PC-3 (cell line): ENCODE measurements around the gene SLC47A1. TPM values are rescaled to one million over a fixed set of nuclear protein-coding genes. Genes with fewer than 3 reads are reported as not detected.

Experiments
- ATAC-seq: fragments of 200-7000 bp; cut with Tn5 transposase; 2 replicates; pipeline ENCODE4 v1.9.1; 2020; ENCODE audit warnings: mild to moderate bottlenecking, moderate library complexity
- BruUV-seq: library from RNA; stranded (reverse); fragments of 400-500 nt; replicated peaks from 2 replicates; lab custom pipeline; 2021; lab: Mats Ljungman, UMichigan
- CTCF ChIA-PET: fragments of 300-600 bp; sonication (Branson Sonifier 250); formaldehyde crosslinking; loops from one replicate; lab custom pipeline; 2022; ENCODE audit warnings: antibody characterized with exemption; lab: Charles Lee
- POLR2A ChIA-PET: fragments of 300-600 bp; sonication (Branson Sonifier 250); formaldehyde crosslinking; loops from one replicate; lab custom pipeline; 2022; ENCODE audit warnings: antibody characterized with exemption; ENCODE audit not compliant: unreplicated experiment; lab: Charles Lee
- DNase-seq: peaks from one replicate; pipeline ENCODE4 v3.0.0-alpha.2; 2015
- H2AFZ ChIP-seq: fragments of 300-600 bp; sonication (generic); 2 replicates; pipeline ENCODE4 v1.6.0; 2016; ENCODE audit warnings: antibody characterized with exemption, low read length
- H3F3A ChIP-seq: fragments of 300-600 bp; sonication (generic); one replicate; pipeline ENCODE4 v1.6.0; 2017; ENCODE audit warnings: antibody characterized with exemption, low read length, control low read depth, mild to moderate bottlenecking; ENCODE audit not compliant: unreplicated experiment
- H3K27ac ChIP-seq: fragments of 300-600 bp; sonication (generic); 2 replicates; pipeline ENCODE4 v1.5.1; 2016; ENCODE audit warnings: mild to moderate bottlenecking, low read length
- H3K27me3 ChIP-seq: fragments of 300-600 bp; sonication (generic); 2 replicates; pipeline ENCODE4 v1.6.1; 2016; ENCODE audit warnings: low read length, mixed read lengths
- H3K36me3 ChIP-seq: fragments of 300-600 bp; sonication (generic); 2 replicates; pipeline ENCODE4 v1.6.1; 2016; ENCODE audit warnings: low read depth, mixed run types, low read length, mixed read lengths
- H3K4me1 ChIP-seq: fragments of 300-600 bp; sonication (generic); 2 replicates; pipeline ENCODE4 v1.5.1; 2016; ENCODE audit warnings: low read length; ENCODE audit not compliant: insufficient read depth
- H3K4me2 ChIP-seq: fragments of 300-600 bp; sonication (generic); 2 replicates; pipeline ENCODE4 v1.6.0; 2016; ENCODE audit warnings: low read length
- H3K4me3 ChIP-seq: fragments of 300-600 bp; sonication (generic); 2 replicates; pipeline ENCODE4 v1.5.1; 2016; ENCODE audit warnings: mild to moderate bottlenecking, low read length, mixed read lengths
- H3K79me2 ChIP-seq: fragments of 300-600 bp; sonication (generic); 2 replicates; pipeline ENCODE4 v1.6.1; 2017; ENCODE audit warnings: low read length, mixed read lengths
- H3K9ac ChIP-seq: fragments of 300-600 bp; sonication (generic); 2 replicates; pipeline ENCODE4 v1.6.0; 2016; ENCODE audit warnings: mild to moderate bottlenecking, low read length
- H3K9me2 ChIP-seq: fragments of 300-600 bp; sonication (generic); replicated peaks from 2 replicates; pipeline ENCODE4 v1.6.1; 2016; ENCODE audit warnings: mixed run types, low read length, mixed read lengths
- H3K9me3 ChIP-seq: fragments of 300-600 bp; sonication (generic); 2 replicates; pipeline ENCODE4 v1.6.1; 2016; ENCODE audit warnings: low read length, mixed read lengths
- H4K20me1 ChIP-seq: fragments of 300-600 bp; sonication (generic); 2 replicates; pipeline ENCODE4 v1.6.1; 2016; ENCODE audit warnings: low read length, mixed read lengths
- CTCF ChIP-seq: fragments of 300-600 bp; sonication (generic); conservative IDR thresholded peaks from 2 replicates; pipeline ENCODE4 v1.5.1; 2017; ENCODE audit warnings: antibody characterized with exemption, low read depth, mild to moderate bottlenecking, low read length
- EZH2 ChIP-seq: fragments of 300-600 bp; sonication (generic); IDR thresholded peaks from one replicate; pipeline ENCODE4 v1.6.1; 2017; ENCODE audit warnings: antibody characterized with exemption, mild to moderate bottlenecking, low read length; ENCODE audit not compliant: unreplicated experiment
- EZH2phosphoT487 ChIP-seq: fragments of 300-600 bp; sonication (generic); IDR thresholded peaks from 2 replicates; pipeline ENCODE4 v1.6.1; 2018; ENCODE audit warnings: mild to moderate bottlenecking, antibody characterized with exemption, low read length, borderline replicate concordance
- intact Hi-C: fragments of 100-400 bp; cut with micrococcal nuclease; formaldehyde crosslinking; loops from 2 replicates; pipeline ENCODE4 v1.9.0; 2023
- total RNA-seq: library from RNA; depleted of rRNA; stranded (reverse); fragments of >200 nt; gene quantifications from 2 replicates; pipeline ENCODE4 v1.2.3, GENCODE V29; 2014

SLC47A1 gene
- total RNA-seq, 1 experiment from 2014 or later: 0.15 TPM

- H3F3A ChIP-seq: no peaks in the 10 kb centered on the region
- ChIA-PET CTCF (no interaction called here), POLR2A (no interaction called here)
- H2AFZ ChIP-seq: no peak overlapping the region
- no peak overlapping the region for H3K4me2 ChIP-seq
- no peak overlapping the region for H3K4me3 ChIP-seq
- H3K9me3 ChIP-seq: no peaks in the 10 kb centered on the region
- no peak overlapping the region for H3K9ac ChIP-seq
- no peaks in the 10 kb centered on the region for H3K9me2 ChIP-seq
- no peak overlapping the region for H3K27ac ChIP-seq
- no peak for TF ChIP-seq EZH2phosphoT487
- TF ChIP-seq EZH2: no peak
- TF ChIP-seq CTCF: no peak
- DNase-seq (no peak), ATAC-seq (no peak)
- H3K27me3 ChIP-seq: no peaks in the 10 kb centered on the region
- no peaks in the 10 kb centered on the region for H3K79me2 ChIP-seq
- no peaks in the 10 kb centered on the region for H4K20me1 ChIP-seq
- no TSS peak for BruUV-seq
- H3K4me1 ChIP-seq: no peaks in the 10 kb centered on the region
- H3K36me3 ChIP-seq: no peaks in the 10 kb centered on the region
- intact Hi-C loops: no loop called here
Observed at GRCh38 chr17:19574956-19575355, 41.3 kb downstream of the SLC47A1 start.

DNA sequence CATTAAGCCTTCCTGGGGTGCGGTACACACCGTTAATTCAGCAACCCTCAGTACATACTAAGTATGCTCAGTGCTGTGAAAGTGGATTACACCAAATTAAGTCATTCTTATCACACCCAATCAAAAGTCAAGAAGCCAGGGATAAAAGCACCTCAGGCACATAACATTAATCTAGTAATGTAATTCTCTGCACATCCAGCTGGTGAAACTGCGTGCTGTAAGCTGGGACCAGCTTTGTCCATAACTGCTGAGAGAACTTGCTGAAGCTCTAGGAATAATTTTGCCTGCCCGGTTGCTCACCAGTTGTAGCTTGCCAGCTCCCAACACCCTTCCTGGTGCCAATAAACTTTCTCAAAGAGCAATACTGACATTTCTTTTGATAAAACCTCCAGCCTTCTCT lies 44.9 kb downstream of the SLC47A1 start:
- Histone ChIP-seq H3K4me1 (no peaks in the 10 kb centered on the region), H4K20me1 (no peaks in the 10 kb centered on the region), H3K9me3 (no peaks in the 10 kb centered on the region), H3K27ac (no peak overlapping the region), H3F3A (no peaks in the 10 kb centered on the region), H3K4me2 (no peak overlapping the region), H3K36me3 (no peaks in the 10 kb centered on the region), H2AFZ (no peak overlapping the region), H3K27me3 (no peaks in the 10 kb centered on the region), H3K9me2 (no peaks in the 10 kb centered on the region), H3K9ac (no peak overlapping the region), H3K79me2 (no peaks in the 10 kb centered on the region), H3K4me3 (no peak overlapping the region)
- intact Hi-C loops: no loop called here
- DNase-seq (no peak), ATAC-seq (no peak)
- POLR2A ChIA-PET: no interaction called here
- no TSS peak for BruUV-seq
- CTCF ChIA-PET: no interaction called here
- no peak for TF ChIP-seq CTCF
- TF ChIP-seq EZH2: no peak
- no peak for TF ChIP-seq EZH2phosphoT487

DNA sequence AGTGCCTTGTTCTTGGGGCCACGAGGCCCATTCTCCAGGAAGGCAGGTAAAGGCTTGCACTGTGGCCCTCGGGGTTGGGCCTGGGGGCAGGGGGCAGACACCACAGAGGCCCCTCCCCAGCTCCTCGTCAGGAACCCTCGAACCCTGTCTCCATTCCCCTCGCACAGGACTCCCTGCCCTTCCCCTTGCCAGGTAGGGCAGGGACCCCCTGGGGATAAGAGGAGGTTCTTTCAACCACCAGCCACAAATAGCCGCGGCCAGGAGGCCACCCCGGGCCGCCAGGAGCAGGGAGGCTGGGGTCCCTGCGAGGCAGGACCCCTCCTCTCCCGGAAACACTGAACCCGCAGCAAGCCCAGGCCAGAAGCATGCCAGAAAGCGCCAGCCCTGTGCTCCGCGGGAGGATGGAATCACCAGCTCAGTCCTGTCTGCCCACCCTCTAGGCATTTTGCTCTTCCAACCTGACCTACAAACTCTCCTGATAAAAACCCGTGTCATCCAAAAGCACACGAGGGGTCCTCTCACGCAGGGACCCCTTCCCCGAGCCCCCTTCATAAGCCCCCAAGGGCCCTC lies 45.6 kb downstream of the SLC47A1 start:
- no peak overlapping the region for H2AFZ ChIP-seq
- no peak for DNase-seq
- BruUV-seq: no TSS peak
- H4K20me1 ChIP-seq: no peaks in the 10 kb centered on the region
- no peaks in the 10 kb centered on the region for H3K4me1 ChIP-seq
- intact Hi-C loops: no loop called here
- TF ChIP-seq CTCF: no peak
- no peak for TF ChIP-seq EZH2phosphoT487
- no peak for TF ChIP-seq EZH2
- no peaks in the 10 kb centered on the region for H3K27me3 ChIP-seq
- no peaks in the 10 kb centered on the region for H3K9me2 ChIP-seq
- no peaks in the 10 kb centered on the region for H3K9me3 ChIP-seq
- no peak overlapping the region for H3K4me2 ChIP-seq
- no peak overlapping the region for H3K27ac ChIP-seq
- CTCF ChIA-PET: no interaction called here
- H3K79me2 ChIP-seq: no peaks in the 10 kb centered on the region
- H3K9ac ChIP-seq: no peak overlapping the region
- H3F3A ChIP-seq: no peaks in the 10 kb centered on the region
- POLR2A ChIA-PET: no interaction called here
- ATAC-seq: no peak
- H3K36me3 ChIP-seq: no peaks in the 10 kb centered on the region
- no peak overlapping the region for H3K4me3 ChIP-seq
